Karpas-422 (cell line): ENCODE data around the gene PRDX2. TPM values are rescaled to one million over a fixed set of nuclear protein-coding genes. Genes with fewer than 3 reads are reported as not detected.

Experiments used
- DNase-seq: peaks from one replicate; pipeline ENCODE4 v3.0.0-alpha.2; 2015
- H2AFZ ChIP-seq: fragments of 200-600 bp; sonication (generic); 2 replicates; pipeline ENCODE4 v1.6.1; 2014; ENCODE audit warnings: antibody characterized with exemption, low read length, mixed read lengths
- H3K27ac ChIP-seq: fragments of 200-600 bp; sonication (generic); 2 replicates; pipeline ENCODE4 v1.5.1; 2014; ENCODE audit warnings: mild to moderate bottlenecking, low read length, moderate library complexity
- H3K27me3 ChIP-seq: fragments of 200-600 bp; sonication (generic); 2 replicates; pipeline ENCODE4 v1.6.1; 2014; ENCODE audit warnings: low read length, mixed read lengths
- H3K36me3 ChIP-seq: fragments of 200-600 bp; sonication (generic); 2 replicates; pipeline ENCODE4 v1.6.1; 2014; ENCODE audit warnings: low read length, mixed read lengths; ENCODE audit not compliant: insufficient read depth
- H3K4me1 ChIP-seq: fragments of 200-600 bp; sonication (generic); 2 replicates; pipeline ENCODE4 v1.6.1; 2014; ENCODE audit warnings: mild to moderate bottlenecking, low read length, mixed read lengths
- H3K4me2 ChIP-seq: fragments of 200-600 bp; sonication (generic); 2 replicates; pipeline ENCODE4 v1.6.1; 2014; ENCODE audit warnings: low read length, low read depth, mild to moderate bottlenecking; ENCODE audit not compliant: poor library complexity, severe bottlenecking
- H3K4me3 ChIP-seq: fragments of 200-600 bp; sonication (generic); 2 replicates; pipeline ENCODE4 v1.5.1; 2014; ENCODE audit warnings: mild to moderate bottlenecking, antibody characterized with exemption, low read length, mixed read lengths
- H3K79me2 ChIP-seq: fragments of 200-600 bp; sonication (generic); 2 replicates; pipeline ENCODE4 v1.6.1; 2014; ENCODE audit warnings: mild to moderate bottlenecking, low read length, mixed read lengths
- H3K9ac ChIP-seq: fragments of 200-600 bp; sonication (generic); 2 replicates; pipeline ENCODE4 v1.6.0; 2014; ENCODE audit warnings: low read length
- H3K9me2 ChIP-seq: fragments of 200-600 bp; sonication (generic), shearing (Covaris generic); replicated peaks from 2 replicates; pipeline ENCODE4 v1.6.0; 2014; ENCODE audit warnings: mild to moderate bottlenecking, low read length, moderate library complexity; ENCODE audit not compliant: insufficient read depth
- H3K9me3 ChIP-seq: fragments of 300-700, 200-600 bp; sonication (generic); 2 replicates; pipeline ENCODE4 v1.6.1; 2014; ENCODE audit warnings: low read length, mixed read lengths
- H4K20me1 ChIP-seq: fragments of 200-600 bp; sonication (generic); 2 replicates; pipeline ENCODE4 v1.6.1; 2014; ENCODE audit warnings: mild to moderate bottlenecking, antibody characterized with exemption, low read length, low read depth; ENCODE audit not compliant: insufficient read depth
- total RNA-seq: library from RNA; depleted of rRNA; stranded (reverse); fragments of >200 nt; shearing (Covaris generic); gene quantifications from 2 replicates; pipeline ENCODE4 v1.2.3, GENCODE V29; 2014; ENCODE audit warnings: low replicate concordance

The PRDX2 gene
- total RNA-seq, 1 experiment from 2014 or later: 372 TPM

GRCh38 chr19:12791345-12792050 is 10.1 kb downstream of the PRDX2 start, which contains the start of gene JUNB:
Gene JUNB, plus strand, starts transcription at chr19:12791486. Its CDS starts 286 bp downstream, at chr19:12791772.
- peak within 1 kb of the TSS; percentile 80 for H3K4me3 ChIP-seq
- peak within 1 kb of the TSS; percentile 84 for H3K27ac ChIP-seq
- DNase-seq: peak; percentile 98
- H2AFZ ChIP-seq: no peak within 1 kb of the TSS
- no peaks in the 10 kb centered on the region for H3K9me3 ChIP-seq
- H3K9ac ChIP-seq: peak within 1 kb of the TSS; percentile 96
- H3K4me2 ChIP-seq: peak within 1 kb of the TSS; percentile 95
- H3K9me2 ChIP-seq: no peaks in the 10 kb centered on the region
- H3K4me1 ChIP-seq: peaks cover 51% of the 10 kb centered on the region
- H4K20me1 ChIP-seq: peaks cover 5% of the 10 kb centered on the region; the same call in 1 of the 2 replicates
- H3K79me2 ChIP-seq: peaks cover 18% of the 10 kb centered on the region
- no peaks in the 10 kb centered on the region for H3K36me3 ChIP-seq
- no peaks in the 10 kb centered on the region for H3K27me3 ChIP-seq

GRCh38 chr19:12790628-12791344 is 10.8 kb downstream of the PRDX2 start:
- Histone ChIP-seq H3K9me2 (no peaks in the 10 kb centered on the region), H3K4me2 (peak overlapping the region; percentile 95), H3K9me3 (no peaks in the 10 kb centered on the region), H2AFZ (no peak overlapping the region), H3K4me3 (peak overlapping the region; percentile 80), H3K36me3 (no peaks in the 10 kb centered on the region), H3K27me3 (no peaks in the 10 kb centered on the region), H3K4me1 (peaks cover 53% of the 10 kb centered on the region), H3K79me2 (peaks cover 18% of the 10 kb centered on the region), H4K20me1 (peaks cover 5% of the 10 kb centered on the region; the same call in 1 of the 2 replicates), H3K27ac (peak overlapping the region; percentile 57), H3K9ac (peak overlapping the region; percentile 77)
- DNase-seq: peak; percentile 54

- Histone ChIP-seq H3K4me2 (peak overlapping the region; percentile 95), H3K27me3 (no peaks in the 10 kb centered on the region), H3K36me3 (no peaks in the 10 kb centered on the region), H3K9me3 (no peaks in the 10 kb centered on the region), H3K79me2 (peaks cover 18% of the 10 kb centered on the region), H4K20me1 (peaks cover 5% of the 10 kb centered on the region; the same call in 1 of the 2 replicates), H3K27ac (peak overlapping the region; percentile 84), H3K9ac (peak overlapping the region; percentile 77), H3K4me1 (peaks cover 60% of the 10 kb centered on the region), H2AFZ (no peak overlapping the region), H3K9me2 (no peaks in the 10 kb centered on the region), H3K4me3 (peak overlapping the region; percentile 80)
- DNase-seq: peak; percentile 98
Observed at GRCh38 chr19:12789904-12790619, 11.5 kb downstream of the PRDX2 start.

- H3K79me2 ChIP-seq: peaks cover 18% of the 10 kb centered on the region
- no peaks in the 10 kb centered on the region for H3K36me3 ChIP-seq
- H3K4me2 ChIP-seq: peak overlapping the region; percentile 95
- H3K4me1 ChIP-seq: peaks cover 60% of the 10 kb centered on the region
- H3K9me2 ChIP-seq: no peaks in the 10 kb centered on the region
- H4K20me1 ChIP-seq: peaks cover 5% of the 10 kb centered on the region; the same call in 1 of the 2 replicates
- no peaks in the 10 kb centered on the region for H3K27me3 ChIP-seq
- peak overlapping the region; percentile 80 for H3K4me3 ChIP-seq
- no peak overlapping the region for H2AFZ ChIP-seq
- H3K9me3 ChIP-seq: no peaks in the 10 kb centered on the region
- peak overlapping the region; percentile 84 for H3K27ac ChIP-seq
- peak overlapping the region; percentile 77 for H3K9ac ChIP-seq
- DNase-seq: peak; percentile 53
Observed at GRCh38 chr19:12789098-12789903, 12.3 kb downstream of the PRDX2 start.

GRCh38 chr19:12788682-12789097 is 12.9 kb downstream of the PRDX2 start:
- H3K4me2 ChIP-seq: peak overlapping the region; percentile 95
- peaks cover 18% of the 10 kb centered on the region for H3K79me2 ChIP-seq
- H3K27ac ChIP-seq: peak overlapping the region; percentile 84
- H3K9me2 ChIP-seq: no peaks in the 10 kb centered on the region
- H4K20me1 ChIP-seq: peaks cover 5% of the 10 kb centered on the region; the same call in 1 of the 2 replicates
- peak overlapping the region; percentile 80 for H3K4me3 ChIP-seq
- H3K36me3 ChIP-seq: no peaks in the 10 kb centered on the region
- H3K4me1 ChIP-seq: peaks cover 60% of the 10 kb centered on the region
- peak; percentile 60 for DNase-seq
- no peak overlapping the region for H2AFZ ChIP-seq
- no peaks in the 10 kb centered on the region for H3K9me3 ChIP-seq
- H3K9ac ChIP-seq: peak overlapping the region; percentile 77
- no peaks in the 10 kb centered on the region for H3K27me3 ChIP-seq

GRCh38 chr19:12788042-12788681 is 13.4 kb downstream of the PRDX2 start:
- Histone ChIP-seq H3K79me2 (peaks cover 17% of the 10 kb centered on the region), H3K27me3 (no peaks in the 10 kb centered on the region), H3K9me3 (no peaks in the 10 kb centered on the region), H3K36me3 (no peaks in the 10 kb centered on the region), H3K27ac (peak overlapping the region; percentile 84), H3K4me1 (peaks cover 64% of the 10 kb centered on the region), H3K9me2 (no peaks in the 10 kb centered on the region), H2AFZ (no peak overlapping the region), H3K4me2 (peak overlapping the region; percentile 95), H3K4me3 (no peak overlapping the region; the same call in 1 of the 2 replicates), H3K9ac (peak overlapping the region; percentile 77), H4K20me1 (peaks cover 5% of the 10 kb centered on the region; the same call in 1 of the 2 replicates)
- DNase-seq: no peak

GRCh38 chr19:12787458-12787857 is 14.1 kb downstream of the PRDX2 start:
- Histone ChIP-seq H3K9ac (no peak overlapping the region), H3K4me3 (no peak overlapping the region), H3K27me3 (no peaks in the 10 kb centered on the region), H3K4me1 (peaks cover 71% of the 10 kb centered on the region), H2AFZ (no peak overlapping the region), H3K9me2 (no peaks in the 10 kb centered on the region), H3K9me3 (no peaks in the 10 kb centered on the region), H3K27ac (no peak overlapping the region), H3K4me2 (no peak overlapping the region), H3K79me2 (peaks cover 10% of the 10 kb centered on the region), H3K36me3 (no peaks in the 10 kb centered on the region), H4K20me1 (no peaks in the 10 kb centered on the region)
- DNase-seq: no peak
